SK-N-SH treated with all-trans-retinoic acid at 6 μM for 48 hours (cell line): Measurements from ENCODE around the gene EPB41L5.

ENCODE experiments used
- ATAC-seq: fragments of 200-7000 bp; cut with Tn5 transposase; 3 replicates; pipeline ENCODE4 v1.9.1; 2020; ENCODE audit warnings: mild to moderate bottlenecking, moderate library complexity
- BACH2 ChIP-seq: fragments of 250-450 bp; sonication (Bioruptor Pico); IDR thresholded peaks from 2 replicates; pipeline ENCODE4 v1.9.0; 2021; ENCODE audit warnings: mild to moderate bottlenecking, borderline replicate concordance
- CSDC2 ChIP-seq: fragments of 250-450 bp; sonication (Bioruptor Pico); IDR thresholded peaks from 2 replicates; pipeline ENCODE4 v1.5.0; 2020; ENCODE audit warnings: mild to moderate bottlenecking, moderate library complexity
- ESRRG ChIP-seq: fragments of 250-450 bp; sonication (Bioruptor Pico); IDR thresholded peaks from 2 replicates; pipeline ENCODE4 v1.6.1; 2021; ENCODE audit warnings: mild to moderate bottlenecking
- GLIS3 ChIP-seq: fragments of 250-450 bp; sonication (Bioruptor Pico); IDR thresholded peaks from 2 replicates; pipeline ENCODE4 v1.5.0; 2020; ENCODE audit warnings: mild to moderate bottlenecking, moderate library complexity
- ISL1 ChIP-seq: fragments of 250-450 bp; sonication (Bioruptor Pico); IDR thresholded peaks from 2 replicates; pipeline ENCODE4 v2.1.2; 2022; ENCODE audit warnings: mild to moderate bottlenecking, moderate library complexity
- OSR1 ChIP-seq: fragments of 250-450 bp; sonication (Bioruptor Pico); IDR thresholded peaks from 2 replicates; pipeline ENCODE4 v1.8.0; 2022; ENCODE audit warnings: moderate library complexity, mild to moderate bottlenecking, inconsistent platforms
- PPARA ChIP-seq: fragments of 250-450 bp; sonication (Bioruptor Pico); IDR thresholded peaks from 2 replicates; pipeline ENCODE4 v1.5.0; 2020; ENCODE audit warnings: mild to moderate bottlenecking, borderline replicate concordance
- RARB ChIP-seq: fragments of 250-450 bp; sonication (Bioruptor Pico); IDR thresholded peaks from 2 replicates; pipeline ENCODE4 v1.8.0; 2021; ENCODE audit warnings: mild to moderate bottlenecking, moderate library complexity
- SNAI2 ChIP-seq: fragments of 250-450 bp; sonication (Bioruptor Pico); IDR thresholded peaks from 2 replicates; pipeline ENCODE4 v1.5.0; 2020; ENCODE audit warnings: mild to moderate bottlenecking, moderate library complexity
- TCF4 ChIP-seq: fragments of 250-450 bp; sonication (Bioruptor Pico); IDR thresholded peaks from 2 replicates; pipeline ENCODE4 v1.8.0; 2021; ENCODE audit warnings: mild to moderate bottlenecking, moderate library complexity, borderline replicate concordance
- TOX ChIP-seq: fragments of 250-450 bp; sonication (Bioruptor Pico); IDR thresholded peaks from 2 replicates; pipeline ENCODE4 v1.8.0; 2021; ENCODE audit warnings: mild to moderate bottlenecking, moderate library complexity, borderline replicate concordance
- ZC3H10 ChIP-seq: fragments of 250-450 bp; sonication (Bioruptor Pico); IDR thresholded peaks from 2 replicates; pipeline ENCODE4 v1.5.1; 2021; ENCODE audit warnings: mild to moderate bottlenecking, moderate library complexity
- ZFP3 ChIP-seq: fragments of 250-450 bp; sonication (Bioruptor Pico); IDR thresholded peaks from 2 replicates; pipeline ENCODE4 v1.5.0; 2020; ENCODE audit warnings: mild to moderate bottlenecking, moderate library complexity
- ZFP30 ChIP-seq: fragments of 450-650 bp; formaldehyde crosslinking; IDR thresholded peaks from 2 replicates; pipeline ENCODE4 v1.5.0; 2022; ENCODE audit warnings: mild to moderate bottlenecking, moderate library complexity
- ZNF565 ChIP-seq: fragments of 450-650 bp; formaldehyde crosslinking; conservative IDR thresholded peaks from 2 replicates; pipeline ENCODE4 v1.5.0; 2020; ENCODE audit warnings: low read depth, mild to moderate bottlenecking, moderate library complexity
- ZNF70 ChIP-seq: fragments of 450-650 bp; formaldehyde crosslinking; IDR thresholded peaks from 2 replicates; pipeline ENCODE4 v1.5.0; 2020; ENCODE audit warnings: mild to moderate bottlenecking, moderate library complexity
- ZNF8 ChIP-seq: fragments of 450-650 bp; formaldehyde crosslinking; IDR thresholded peaks from 2 replicates; pipeline ENCODE4 v1.5.0; 2020; ENCODE audit warnings: mild to moderate bottlenecking, moderate library complexity
- TF ChIP-seq, protein P1 (sequence below): fragments of 250-450 bp; sonication (Bioruptor Pico); IDR thresholded peaks from 2 replicates; pipeline ENCODE4 v1.5.0; 2020; ENCODE audit warnings: mild to moderate bottlenecking, moderate library complexity
- TF ChIP-seq, protein P2 (sequence below): fragments of 250-450 bp; sonication (Bioruptor Pico); IDR thresholded peaks from 2 replicates; pipeline ENCODE4 v1.5.1; 2021; ENCODE audit warnings: mild to moderate bottlenecking, moderate library complexity
- TF ChIP-seq, protein P3 (sequence below): fragments of 250-450 bp; sonication (Bioruptor Pico); IDR thresholded peaks from 2 replicates; pipeline ENCODE4 v1.5.1; 2020; ENCODE audit warnings: low read depth, mild to moderate bottlenecking, moderate library complexity
- TF ChIP-seq, protein P4 (sequence below): fragments of 250-450 bp; sonication (Bioruptor Pico); IDR thresholded peaks from 2 replicates; pipeline ENCODE4 v1.8.0; 2020; ENCODE audit warnings: mild to moderate bottlenecking, moderate library complexity, borderline replicate concordance

The EPB41L5 gene

DNA sequence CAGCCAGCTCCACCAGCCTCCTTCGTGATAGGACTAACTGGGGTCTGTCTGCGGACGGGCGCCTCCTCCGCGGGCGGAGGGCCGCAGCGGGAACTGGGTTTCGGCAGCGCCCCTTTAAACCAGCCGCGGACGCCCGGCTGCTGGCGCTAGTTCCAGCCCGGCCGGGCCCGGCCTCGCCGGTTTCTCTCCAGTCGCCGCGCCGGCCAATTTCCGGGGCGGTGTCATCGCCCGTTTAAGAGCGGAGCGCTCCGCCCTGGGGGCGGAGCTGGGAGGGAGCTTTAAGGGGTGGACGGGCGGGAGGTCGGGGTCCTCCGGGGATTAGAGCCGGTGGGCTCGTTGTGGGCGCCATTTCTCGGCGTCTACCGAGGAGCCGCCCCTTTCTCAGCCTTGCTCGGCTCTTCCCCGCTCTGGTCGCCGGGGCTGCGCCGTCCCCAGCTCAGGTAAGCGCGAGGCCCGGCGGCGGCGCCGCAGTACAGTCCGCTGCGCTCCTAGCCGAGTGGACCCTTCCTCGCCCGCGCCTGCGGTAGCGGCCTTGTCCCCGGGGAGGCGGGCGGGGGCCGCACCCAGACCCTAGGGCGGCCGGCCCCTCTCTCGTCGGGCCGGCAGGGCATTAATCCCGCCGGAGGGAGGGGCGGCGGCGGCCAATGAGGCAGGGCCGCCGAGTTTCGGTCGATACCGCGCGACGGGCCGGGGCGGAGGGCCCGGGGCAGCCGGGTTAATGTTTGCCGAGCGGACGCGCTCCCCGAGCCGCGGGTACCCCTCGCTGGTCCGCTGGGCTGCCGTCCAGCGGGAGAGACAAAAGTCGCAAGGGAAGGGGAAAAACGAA, at the start of gene EPB41L5:
Gene EPB41L5 (plus strand): TSS at position 307 of the 826 bp plus-strand sequence. CDS start 6,008 bp downstream, outside the sequence.
- TF ChIP-seq ZNF8 (CRISPR knock-in tag) (0 out of 2 replicates have a peak, but pooled peaks have one; percentile 16), ZNF565 (CRISPR knock-in tag) (no peak), ZFP3 (peak; percentile 67; the same call in 1 of the 2 replicates), GLIS3 (0 out of 2 replicates have a peak, but pooled peaks have one; percentile 64), ESRRG (CRISPR knock-in tag) (no peak)
- TF ChIP-seq, protein P1, sequence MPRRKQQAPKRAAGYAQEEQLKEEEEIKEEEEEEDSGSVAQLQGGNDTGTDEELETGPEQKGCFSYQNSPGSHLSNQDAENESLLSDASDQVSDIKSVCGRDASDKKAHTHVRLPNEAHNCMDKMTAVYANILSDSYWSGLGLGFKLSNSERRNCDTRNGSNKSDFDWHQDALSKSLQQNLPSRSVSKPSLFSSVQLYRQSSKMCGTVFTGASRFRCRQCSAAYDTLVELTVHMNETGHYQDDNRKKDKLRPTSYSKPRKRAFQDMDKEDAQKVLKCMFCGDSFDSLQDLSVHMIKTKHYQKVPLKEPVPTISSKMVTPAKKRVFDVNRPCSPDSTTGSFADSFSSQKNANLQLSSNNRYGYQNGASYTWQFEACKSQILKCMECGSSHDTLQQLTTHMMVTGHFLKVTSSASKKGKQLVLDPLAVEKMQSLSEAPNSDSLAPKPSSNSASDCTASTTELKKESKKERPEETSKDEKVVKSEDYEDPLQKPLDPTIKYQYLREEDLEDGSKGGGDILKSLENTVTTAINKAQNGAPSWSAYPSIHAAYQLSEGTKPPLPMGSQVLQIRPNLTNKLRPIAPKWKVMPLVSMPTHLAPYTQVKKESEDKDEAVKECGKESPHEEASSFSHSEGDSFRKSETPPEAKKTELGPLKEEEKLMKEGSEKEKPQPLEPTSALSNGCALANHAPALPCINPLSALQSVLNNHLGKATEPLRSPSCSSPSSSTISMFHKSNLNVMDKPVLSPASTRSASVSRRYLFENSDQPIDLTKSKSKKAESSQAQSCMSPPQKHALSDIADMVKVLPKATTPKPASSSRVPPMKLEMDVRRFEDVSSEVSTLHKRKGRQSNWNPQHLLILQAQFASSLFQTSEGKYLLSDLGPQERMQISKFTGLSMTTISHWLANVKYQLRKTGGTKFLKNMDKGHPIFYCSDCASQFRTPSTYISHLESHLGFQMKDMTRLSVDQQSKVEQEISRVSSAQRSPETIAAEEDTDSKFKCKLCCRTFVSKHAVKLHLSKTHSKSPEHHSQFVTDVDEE (CRISPR knock-in tag): 0 out of 2 replicates have a peak, but pooled peaks have one; percentile 32
- peak; percentile 96 for ATAC-seq

DNA sequence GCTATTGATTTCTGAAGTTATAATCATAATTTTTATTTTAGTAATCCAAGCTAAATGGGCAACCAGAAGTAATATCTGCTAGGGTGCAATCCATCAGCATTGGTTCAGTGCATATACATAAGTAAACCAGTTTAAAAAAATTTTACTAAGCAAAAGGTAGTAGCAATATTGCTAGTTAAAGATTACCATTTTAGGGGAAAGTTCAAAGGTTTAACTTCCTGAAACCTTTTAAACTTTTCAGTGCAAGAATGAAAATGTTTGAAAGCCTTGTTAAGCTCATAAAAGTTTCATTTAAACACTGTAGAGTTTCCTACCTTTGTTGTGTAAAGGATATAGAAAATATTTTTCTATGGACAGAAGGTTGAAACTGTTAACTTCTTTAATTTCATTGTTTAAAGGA, 31.0 kb upstream of the EPB41L5 start:
- no peak for ATAC-seq
- TF ChIP-seq ESRRG (CRISPR knock-in tag) (no peak), PPARA (CRISPR knock-in tag) (no peak), TOX (CRISPR knock-in tag) (no peak), OSR1 (CRISPR knock-in tag) (no peak)
- TF ChIP-seq, protein P2, sequence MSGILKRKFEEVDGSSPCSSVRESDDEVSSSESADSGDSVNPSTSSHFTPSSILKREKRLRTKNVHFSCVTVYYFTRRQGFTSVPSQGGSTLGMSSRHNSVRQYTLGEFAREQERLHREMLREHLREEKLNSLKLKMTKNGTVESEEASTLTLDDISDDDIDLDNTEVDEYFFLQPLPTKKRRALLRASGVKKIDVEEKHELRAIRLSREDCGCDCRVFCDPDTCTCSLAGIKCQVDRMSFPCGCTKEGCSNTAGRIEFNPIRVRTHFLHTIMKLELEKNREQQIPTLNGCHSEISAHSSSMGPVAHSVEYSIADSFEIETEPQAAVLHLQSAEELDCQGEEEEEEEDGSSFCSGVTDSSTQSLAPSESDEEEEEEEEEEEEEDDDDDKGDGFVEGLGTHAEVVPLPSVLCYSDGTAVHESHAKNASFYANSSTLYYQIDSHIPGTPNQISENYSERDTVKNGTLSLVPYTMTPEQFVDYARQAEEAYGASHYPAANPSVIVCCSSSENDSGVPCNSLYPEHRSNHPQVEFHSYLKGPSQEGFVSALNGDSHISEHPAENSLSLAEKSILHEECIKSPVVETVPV (CRISPR knock-in tag): no peak

DNA sequence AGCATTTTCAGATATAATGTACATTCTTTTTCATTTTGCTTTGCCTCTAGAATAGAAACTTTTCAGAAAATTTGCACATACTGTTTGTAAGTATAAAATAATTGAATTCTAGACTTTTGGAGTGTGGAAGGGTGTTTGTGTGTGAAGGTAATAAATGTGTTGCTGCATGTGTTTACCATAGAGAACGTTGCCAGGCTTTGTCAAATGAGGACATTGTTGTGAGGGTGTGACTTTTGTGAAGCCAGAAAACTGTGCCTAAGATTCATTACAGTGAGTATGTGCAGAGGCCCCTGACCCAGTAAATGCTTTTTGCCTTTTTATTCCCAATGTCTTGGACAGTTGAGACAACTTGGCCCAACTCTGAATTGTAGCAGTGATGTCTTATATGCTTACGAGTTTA, 30.4 kb upstream of the EPB41L5 start:
- no peak for TF ChIP-seq ISL1 (CRISPR knock-in tag)
- TF ChIP-seq, protein P1 (CRISPR knock-in tag): no peak
- TF ChIP-seq, protein P3, sequence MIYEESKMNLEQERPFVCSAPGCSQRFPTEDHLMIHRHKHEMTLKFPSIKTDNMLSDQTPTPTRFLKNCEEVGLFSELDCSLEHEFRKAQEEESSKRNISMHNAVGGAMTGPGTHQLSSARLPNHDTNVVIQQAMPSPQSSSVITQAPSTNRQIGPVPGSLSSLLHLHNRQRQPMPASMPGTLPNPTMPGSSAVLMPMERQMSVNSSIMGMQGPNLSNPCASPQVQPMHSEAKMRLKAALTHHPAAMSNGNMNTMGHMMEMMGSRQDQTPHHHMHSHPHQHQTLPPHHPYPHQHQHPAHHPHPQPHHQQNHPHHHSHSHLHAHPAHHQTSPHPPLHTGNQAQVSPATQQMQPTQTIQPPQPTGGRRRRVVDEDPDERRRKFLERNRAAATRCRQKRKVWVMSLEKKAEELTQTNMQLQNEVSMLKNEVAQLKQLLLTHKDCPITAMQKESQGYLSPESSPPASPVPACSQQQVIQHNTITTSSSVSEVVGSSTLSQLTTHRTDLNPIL (CRISPR knock-in tag): no peak
- TF ChIP-seq, protein P2 (CRISPR knock-in tag): no peak
- TF ChIP-seq OSR1 (CRISPR knock-in tag): no peak
- TF ChIP-seq ZFP30: no peak
- TF ChIP-seq ZNF8 (CRISPR knock-in tag): no peak
- TF ChIP-seq, protein P4, sequence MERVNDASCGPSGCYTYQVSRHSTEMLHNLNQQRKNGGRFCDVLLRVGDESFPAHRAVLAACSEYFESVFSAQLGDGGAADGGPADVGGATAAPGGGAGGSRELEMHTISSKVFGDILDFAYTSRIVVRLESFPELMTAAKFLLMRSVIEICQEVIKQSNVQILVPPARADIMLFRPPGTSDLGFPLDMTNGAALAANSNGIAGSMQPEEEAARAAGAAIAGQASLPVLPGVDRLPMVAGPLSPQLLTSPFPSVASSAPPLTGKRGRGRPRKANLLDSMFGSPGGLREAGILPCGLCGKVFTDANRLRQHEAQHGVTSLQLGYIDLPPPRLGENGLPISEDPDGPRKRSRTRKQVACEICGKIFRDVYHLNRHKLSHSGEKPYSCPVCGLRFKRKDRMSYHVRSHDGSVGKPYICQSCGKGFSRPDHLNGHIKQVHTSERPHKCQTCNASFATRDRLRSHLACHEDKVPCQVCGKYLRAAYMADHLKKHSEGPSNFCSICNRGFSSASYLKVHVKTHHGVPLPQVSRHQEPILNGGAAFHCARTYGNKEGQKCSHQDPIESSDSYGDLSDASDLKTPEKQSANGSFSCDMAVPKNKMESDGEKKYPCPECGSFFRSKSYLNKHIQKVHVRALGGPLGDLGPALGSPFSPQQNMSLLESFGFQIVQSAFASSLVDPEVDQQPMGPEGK: no peak
- TF ChIP-seq CSDC2 (CRISPR knock-in tag): no peak
- no peak for TF ChIP-seq TOX (CRISPR knock-in tag)
- TF ChIP-seq GLIS3: no peak
- TF ChIP-seq ESRRG (CRISPR knock-in tag): no peak
- no peak for TF ChIP-seq PPARA (CRISPR knock-in tag)
- TF ChIP-seq BACH2: no peak
- no peak for TF ChIP-seq SNAI2 (CRISPR knock-in tag)
- TF ChIP-seq ZNF70 (CRISPR knock-in tag): no peak
- TF ChIP-seq ZC3H10 (CRISPR knock-in tag): no peak
- no peak for TF ChIP-seq TCF4
- TF ChIP-seq RARB (CRISPR knock-in tag): no peak
- no peak for ATAC-seq
